GM21381 (cell line): ENCODE data around the gene NABP1.

ENCODE experiments used
- ATAC-seq: cut with Tn5 transposase; IDR thresholded peaks from one replicate; pipeline ENCODE4 v1.9.1; 2021; ENCODE audit warnings: mild to moderate bottlenecking, moderate library complexity; ENCODE audit not compliant: unreplicated experiment

The NABP1 gene

DNA sequence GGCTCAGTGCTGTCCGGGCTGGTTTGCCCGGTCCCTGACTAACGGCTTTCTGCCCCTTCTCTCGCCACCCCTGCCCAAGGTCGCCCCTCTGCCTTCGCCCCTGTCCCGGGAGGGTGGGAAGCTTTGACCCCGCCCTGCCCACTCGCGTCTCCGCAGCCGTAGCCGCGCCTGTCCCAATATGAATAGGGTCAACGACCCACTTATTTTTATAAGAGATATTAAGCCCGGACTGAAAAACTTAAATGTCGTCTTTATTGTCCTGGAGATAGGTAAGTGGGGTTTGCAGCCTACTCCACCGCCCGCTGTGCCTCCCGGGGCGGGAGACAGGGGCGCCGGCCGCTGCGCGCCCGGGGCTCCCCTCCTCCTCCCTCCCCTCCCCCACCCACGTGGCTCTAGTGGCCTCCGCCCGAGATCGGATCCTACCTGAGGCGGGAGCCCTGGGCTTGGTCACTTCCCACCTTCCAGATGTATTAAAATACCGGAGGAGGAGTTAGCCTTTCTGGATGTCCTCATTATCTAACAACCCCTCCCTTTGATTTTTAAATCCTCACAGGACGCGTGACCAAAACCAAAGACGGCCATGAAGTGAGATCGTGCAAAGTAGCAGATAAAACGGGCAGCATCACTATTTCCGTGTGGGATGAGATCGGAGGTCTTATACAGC lies 633 bp downstream of the NABP1 start:
- ATAC-seq, result peak; percentile 4

DNA sequence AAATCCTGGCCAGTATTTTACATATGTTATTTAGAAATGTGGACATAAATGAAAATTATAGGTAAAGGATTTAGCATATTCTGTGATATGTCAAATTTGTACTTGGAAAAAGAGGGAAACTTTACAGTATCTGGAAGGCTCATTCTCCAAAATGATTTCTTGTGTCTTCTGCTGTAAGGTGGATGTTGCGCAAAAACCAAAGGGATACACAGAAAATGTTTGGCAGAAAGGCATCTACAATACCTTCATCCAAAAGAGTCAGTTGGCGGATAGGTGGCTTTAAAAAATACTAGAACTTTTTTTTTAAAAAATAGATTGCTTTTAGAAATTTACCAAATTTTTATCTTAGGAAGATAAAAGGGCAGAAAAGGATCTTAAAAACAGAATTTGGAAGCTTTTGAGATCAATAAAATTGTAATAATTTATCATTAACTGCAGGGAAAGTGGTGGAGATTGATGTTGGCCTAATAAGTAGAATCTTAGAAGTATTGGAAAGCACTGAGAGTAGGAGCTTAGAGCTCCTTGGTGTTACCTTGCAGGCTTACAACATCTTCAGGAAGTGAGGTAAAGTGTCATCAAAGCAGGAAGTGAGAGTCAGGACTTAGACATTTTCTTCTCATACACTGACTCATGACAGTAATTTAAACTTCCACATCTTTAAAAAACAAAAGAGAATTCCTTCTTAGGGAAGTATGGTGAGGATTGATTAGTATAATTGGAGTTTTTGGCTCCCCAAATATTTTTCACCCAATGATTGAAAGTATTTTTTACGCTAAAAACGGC lies 2.1 kb downstream of the NABP1 start:
- peak; percentile 25 for ATAC-seq

DNA sequence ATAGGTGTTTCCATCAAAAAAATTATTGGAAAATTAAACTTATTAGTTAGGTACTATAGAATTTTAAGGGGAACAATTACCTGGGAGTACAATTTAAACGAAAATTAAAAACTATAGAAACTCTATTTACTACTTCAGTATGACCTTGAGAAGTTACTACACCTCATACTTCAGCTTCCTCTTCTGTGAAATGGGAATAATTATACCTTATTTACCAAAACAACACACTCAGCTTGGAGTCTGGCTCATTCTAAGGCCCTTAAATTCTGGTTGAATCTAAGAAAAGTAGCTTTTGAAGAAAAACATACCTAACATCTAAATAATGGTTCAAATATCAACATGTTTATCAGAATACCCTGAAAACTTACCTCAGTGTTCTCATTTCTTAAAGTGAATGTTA lies 2.7 kb downstream of the NABP1 start:
- ATAC-seq, result no peak

DNA sequence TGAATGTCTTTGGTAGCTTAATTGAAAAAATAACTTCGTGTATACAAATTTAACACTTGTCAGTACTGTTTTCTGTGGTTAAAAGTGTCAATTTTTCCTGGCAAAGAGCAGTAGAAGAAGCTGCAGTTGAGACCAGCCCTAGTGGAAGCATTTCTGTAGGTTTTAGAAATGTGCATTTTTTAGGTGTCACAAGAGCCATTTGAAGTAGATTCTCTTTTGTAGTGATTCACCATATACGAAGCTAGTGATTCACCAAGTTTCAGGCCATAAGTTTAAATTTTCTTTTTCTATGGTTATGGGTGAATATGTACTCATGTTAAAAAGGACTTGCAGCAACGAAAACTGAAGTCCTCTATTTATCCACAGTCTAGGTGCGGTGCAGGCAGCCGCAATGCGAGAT lies 4.2 kb downstream of the NABP1 start:
- ATAC-seq, result no peak

DNA sequence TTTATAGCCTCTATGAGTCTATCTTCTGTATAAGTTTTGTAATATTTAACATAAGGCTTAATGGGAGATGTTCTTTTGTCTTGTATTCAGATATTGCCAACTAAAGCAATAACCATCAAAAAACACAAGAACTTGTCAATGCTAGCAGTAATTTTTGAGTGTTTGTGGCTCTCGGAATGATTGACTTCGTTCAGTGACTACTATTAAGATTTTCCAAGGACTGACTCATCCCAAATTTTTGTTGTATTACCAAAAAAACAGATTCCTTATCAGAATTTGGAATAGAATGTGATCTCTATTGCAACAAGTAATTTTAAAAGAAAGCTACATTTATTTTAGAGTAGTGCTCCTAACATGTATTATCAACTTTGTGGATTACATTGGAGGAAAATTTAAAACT lies 8.1 kb downstream of the NABP1 start:
- no peak for ATAC-seq

DNA sequence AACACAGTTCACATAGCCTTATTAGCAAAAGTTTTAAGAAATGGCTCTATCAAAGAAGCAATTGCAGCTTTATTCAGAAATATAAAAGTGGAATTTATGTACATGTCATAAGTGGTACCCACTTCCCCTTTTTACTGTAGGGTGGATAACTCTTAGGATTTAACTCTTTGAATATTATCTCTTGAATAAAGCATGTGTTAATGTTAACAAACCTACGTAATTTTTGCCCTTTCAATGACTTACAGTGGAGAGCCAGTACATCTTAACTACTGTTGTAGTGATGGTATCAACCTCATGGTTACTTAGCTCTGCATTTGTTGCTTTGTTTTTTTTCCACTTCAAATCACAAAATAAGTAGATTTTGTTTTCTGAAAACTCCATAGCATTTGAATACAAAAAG lies 8.8 kb downstream of the NABP1 start:
- no peak for ATAC-seq

DNA sequence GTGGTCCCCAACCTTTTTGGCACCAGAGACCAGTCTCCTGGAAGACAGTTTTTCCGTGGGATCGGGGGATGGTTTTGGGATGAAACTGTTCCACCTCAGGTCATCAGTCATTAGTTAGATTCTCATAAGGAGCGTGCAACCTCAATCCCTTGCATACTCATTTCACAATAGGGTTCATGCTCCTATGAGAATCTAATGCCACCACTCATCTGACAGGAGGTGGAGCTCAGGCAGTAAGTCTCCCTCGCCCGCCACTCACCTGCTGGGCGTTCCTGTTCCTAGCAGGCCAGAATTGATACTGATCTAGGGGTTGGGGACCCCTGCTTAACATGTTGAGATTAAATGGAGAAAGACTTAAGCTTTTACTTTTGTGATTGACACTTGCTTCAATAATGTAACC lies 9.9 kb downstream of the NABP1 start:
- ATAC-seq, result no peak

DNA sequence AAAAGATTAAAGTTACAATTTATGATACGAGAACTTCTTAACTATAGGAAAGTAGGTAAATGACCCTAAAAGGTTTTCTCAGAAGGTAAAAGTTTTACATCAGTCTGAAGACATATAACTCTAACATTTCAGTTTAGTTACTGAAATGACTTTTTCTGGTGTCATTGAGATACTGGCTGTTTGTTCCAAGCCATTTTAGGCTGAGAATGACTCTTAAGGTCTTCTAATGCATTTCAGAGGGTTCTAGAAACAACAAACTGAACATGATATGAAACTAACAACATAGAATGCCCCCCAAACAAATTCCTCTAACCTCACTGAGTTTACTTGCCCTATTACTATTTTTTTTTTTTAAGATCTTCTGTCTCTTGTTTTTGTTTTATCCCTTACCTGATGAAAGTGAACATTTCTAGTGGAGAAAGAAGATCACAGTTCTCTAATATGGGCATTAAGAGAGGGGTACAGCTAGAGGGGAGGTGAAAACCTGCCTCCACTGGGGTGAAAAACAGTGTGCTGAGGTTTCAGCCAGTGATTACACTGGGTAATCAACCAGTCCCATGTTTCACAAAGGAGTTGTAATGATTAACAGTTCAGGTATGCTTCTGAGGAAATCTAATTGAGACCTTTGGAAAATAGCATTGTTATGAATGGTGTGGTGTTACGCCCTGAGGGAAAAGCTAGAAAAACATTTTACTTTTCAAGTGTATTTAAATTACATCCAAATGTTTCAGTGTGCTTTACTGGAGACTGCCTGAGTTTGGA lies 11.2 kb downstream of the NABP1 start:
- no peak for ATAC-seq

DNA sequence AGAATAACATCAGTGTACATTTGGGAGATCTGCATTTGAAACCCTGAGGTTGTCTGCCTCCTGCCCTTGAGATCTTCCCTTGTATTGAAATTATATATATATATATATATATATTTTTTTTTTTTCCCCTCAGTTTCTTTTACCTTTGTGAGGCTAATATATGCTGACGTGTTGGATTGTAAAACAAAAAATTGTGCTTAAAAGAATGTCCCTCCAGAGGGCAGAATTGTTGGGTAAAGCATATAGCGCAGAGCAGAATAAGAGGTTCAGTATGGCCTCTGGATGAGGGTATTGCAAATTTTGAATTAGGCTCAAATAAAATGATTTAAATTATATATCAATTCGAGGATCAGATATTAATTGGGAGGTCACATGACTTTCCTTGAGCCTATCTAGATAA lies 12.4 kb downstream of the NABP1 start:
- ATAC-seq, result no peak

DNA sequence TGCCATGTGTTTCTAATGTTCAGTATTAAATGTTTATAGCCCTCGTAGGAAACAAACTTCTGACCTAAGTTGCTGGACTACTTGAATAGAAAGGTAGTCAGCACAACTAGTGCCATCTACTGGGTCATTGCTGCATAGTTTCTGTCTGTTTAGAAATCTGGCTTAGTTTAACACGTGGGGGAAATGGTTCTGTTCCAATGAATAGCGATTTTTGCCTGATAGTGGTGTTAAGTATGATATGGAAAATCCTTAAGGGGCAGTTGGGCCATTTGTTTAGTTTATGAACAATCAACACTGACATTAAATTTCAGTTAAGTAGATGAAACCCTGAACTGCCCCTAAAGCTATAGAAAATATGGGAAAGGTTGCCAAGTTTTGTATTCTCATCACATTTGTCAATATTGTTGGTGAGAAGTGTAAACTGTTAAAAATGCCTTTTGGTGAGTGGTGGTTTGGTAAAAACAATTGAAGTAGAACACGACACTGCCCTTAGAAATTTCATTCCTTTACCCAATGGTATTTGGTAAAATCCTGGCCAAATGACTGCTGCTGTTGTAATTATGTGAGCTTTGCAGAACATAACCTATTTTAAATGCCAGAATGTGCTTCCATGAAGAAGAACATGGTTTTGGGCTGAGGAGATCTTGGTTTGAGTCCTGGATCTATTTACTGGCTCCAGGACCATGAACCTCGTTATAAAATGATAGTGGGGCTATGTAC lies 13.2 kb downstream of the NABP1 start:
- ATAC-seq, result peak; percentile 73

DNA sequence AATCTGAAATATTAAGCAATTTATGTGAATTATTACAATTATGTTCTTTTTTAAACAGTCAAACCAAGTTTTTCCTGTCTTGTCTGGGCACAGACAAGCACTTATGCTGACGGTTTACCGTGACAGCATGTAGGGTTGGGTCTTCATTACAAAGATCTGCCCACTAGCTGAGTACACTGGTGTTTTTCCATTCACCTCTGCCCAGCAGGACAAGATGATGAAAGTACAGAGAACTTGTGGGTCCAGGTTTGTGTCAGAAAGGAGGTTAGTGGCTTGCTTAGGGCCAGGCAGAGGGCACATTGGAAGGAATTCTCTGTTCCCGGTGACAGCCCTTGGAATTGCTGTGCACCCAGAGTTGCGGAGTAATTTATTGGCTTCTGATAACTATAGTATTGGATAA lies 14.0 kb downstream of the NABP1 start:
- no peak for ATAC-seq

DNA sequence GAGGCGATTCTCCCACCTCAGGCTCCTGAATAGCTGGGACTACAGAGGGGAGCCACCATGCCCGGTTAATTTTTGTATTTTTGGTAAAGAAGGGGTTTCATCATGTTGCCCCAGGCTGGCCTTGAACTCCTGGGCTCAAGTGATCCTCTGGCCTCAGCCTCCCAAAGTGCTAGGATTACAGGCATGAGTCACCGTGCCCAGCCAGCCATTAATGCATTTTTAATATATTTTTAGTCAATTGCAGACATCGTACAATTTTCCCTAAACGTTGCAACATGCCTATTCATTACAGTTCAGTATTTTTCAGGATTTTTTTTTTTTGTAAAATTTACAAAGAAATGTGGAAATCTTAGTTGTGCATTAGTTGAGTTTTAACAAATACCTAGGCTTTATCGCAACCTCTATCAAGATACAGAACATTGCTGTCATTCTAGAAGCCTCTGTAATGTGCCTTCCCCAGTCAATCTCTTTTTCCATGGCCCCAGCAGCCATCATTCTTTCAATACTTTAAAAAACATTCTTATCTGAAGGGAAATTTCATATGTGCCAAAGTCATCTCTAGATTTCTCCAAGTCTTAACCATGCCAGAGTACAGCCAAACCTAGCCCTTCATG lies 14.7 kb downstream of the NABP1 start:
- ATAC-seq, result no peak

DNA sequence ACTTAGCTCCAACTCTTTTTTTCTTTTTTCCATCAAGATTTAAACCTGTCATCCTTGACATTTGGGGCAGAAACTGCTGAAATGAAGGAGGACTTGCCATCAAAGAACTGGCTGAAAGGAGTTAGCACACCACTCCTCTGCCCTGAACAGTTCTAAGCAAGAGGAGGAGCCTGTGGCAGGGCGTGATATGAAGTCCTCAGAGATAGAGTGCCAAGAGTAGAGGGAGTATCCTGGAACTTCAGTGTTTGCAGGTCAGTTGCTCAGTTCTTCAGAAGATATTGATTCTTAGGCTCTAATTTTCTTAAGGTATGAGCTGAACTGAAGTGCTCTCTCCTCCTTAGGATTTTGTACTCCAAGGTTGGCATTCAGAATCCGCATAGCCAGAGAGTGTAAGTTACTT lies 15.2 kb downstream of the NABP1 start:
- ATAC-seq, result no peak

DNA sequence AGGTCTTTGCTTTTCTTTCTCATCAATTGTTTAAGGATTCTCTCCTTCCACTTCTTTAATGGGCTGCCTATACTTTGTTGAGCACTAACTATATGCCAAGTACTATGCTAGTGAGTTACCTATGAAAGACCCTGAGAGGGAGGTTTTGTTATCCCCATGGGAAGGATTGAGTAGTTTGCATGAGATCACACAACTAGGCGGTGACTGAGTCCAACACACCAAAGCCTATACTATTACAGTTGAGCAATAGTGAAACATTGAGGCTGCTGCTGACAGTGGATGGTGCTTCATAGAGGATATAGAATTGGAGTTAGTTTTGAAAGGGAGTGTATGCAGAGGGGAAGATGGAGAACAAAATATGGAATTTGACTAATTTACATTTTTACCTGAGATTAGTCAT lies 15.8 kb downstream of the NABP1 start:
- no peak for ATAC-seq

DNA sequence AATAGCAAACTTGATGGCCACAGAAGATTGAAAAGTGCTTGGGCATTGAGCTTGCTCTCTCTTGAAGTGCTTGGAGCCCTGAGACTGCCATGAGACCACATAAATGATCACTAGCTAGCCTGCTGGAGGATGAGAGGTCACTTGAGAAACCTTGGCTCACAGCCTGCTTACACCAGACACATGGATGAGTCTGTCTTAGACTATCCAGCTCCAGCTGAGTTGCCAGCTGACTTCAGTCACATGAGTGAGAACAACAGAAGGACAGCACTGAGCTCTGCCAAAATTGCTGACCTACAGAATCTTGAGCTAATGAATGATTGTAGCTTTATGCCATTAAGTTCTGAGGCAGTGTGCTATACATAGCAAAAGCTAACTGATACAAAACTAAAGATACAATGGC lies 18.1 kb downstream of the NABP1 start:
- ATAC-seq, result no peak

DNA sequence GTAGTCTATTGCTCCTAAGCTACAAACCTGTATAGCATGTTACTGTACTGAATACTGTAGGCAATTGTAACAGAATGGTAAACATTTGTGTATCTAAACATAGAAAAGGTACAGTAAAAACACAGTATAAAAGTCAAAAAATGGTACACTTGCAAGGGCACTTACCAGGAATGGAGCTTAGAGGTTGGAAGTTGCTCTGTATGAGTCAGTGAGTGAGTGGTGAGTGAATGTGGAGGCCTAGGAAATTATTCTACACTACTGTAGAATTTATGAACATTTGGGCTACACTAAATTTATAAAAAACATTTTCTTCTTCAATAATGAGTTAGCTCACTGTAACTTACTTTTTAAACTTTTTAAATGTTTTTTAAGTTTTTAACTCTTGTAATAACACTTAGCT lies 19.0 kb downstream of the NABP1 start:
- ATAC-seq, result no peak

DNA sequence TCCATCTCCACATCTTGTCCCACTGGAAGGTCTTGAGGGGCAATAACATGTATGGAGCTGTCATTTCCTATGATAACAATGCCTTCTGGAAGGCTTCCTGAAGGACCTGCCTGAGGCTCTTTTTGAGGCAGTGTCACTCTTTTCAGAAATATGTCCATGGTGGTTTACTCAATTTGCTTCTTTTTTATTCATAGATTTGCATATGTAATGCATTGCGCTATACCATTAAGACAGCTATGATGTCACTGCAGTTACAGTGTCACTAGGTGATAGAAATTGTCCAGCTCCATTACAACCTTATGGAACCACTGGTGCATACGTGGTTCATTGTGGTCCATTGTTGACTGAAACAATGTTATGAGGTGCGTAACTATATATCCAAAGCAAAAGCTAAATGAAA lies 19.9 kb downstream of the NABP1 start:
- ATAC-seq, result no peak

DNA sequence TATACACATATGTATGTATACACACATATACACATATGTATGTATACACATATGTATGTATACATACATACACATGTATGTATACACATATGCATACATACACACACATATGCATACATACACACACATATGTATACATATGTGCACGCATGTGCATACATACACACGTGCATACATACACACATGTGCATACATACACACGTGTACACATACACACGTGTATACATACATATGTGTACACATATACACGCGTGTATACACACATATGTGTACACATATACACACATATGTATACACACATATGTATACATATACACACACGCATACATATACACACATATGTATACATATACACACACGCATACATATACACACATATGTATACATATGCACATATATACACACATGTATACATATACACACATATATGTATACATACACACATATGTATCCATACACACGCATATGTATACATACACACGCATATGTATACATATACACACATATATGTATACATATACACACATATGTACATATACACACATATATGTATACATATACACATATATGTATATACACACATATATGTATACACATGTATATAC lies 21.5 kb downstream of the NABP1 start:
- ATAC-seq, result no peak

DNA sequence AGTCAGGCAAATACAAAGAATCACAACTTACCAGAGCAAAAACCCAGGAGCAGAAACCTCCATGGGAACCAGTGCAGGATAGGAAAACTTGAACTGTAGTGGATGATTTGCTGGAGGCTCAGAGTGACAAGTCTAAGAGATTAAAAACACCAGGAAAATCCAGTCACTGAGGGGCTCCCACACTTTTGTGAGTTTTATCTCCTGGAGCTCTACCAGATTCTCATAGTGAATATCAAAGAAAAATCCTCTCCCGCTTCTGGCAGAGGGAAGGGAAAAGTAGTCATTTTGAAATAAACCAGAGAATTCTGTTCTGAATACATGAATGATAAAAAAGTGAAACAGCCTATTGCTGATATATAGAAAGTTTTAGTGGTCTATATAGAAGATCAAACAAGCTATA lies 23.1 kb downstream of the NABP1 start:
- ATAC-seq, result no peak

DNA sequence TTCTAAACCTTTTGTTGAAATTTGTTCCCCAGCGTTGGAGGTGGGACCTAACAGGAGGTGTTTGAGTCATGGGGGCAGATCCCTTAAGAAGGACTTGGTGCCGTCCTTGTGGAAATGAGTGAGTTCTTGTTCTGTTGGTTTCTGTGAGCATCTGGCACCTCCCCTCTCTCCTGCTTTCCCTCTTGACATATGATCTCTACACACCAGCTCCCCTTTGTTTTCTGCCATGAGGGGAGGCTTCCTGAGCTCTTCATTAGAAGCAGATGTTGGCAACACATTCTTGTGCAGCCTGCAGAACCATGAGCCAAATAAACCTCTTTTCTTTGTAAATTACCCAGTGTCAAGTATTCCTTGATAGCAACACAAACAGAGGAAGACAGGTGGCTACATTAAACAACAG lies 23.8 kb downstream of the NABP1 start:
- no peak for ATAC-seq
